SK-N-DZ (cell line): ENCODE measurements around the gene PLXNA4. TPM values are rescaled to one million over a fixed set of nuclear protein-coding genes. Genes with fewer than 3 reads are reported as not detected.
A peak's percentile ranks its signal among the peaks of the same experiment; 100 is the strongest.
"Not testable (repeated sequence)": the region's sequence is repeated elsewhere in the genome, so short reads cannot be mapped to it uniquely, and the experiment has no call there.

ENCODE experiments used
- DNase-seq: peaks from one replicate; pipeline ENCODE4 v3.0.0-alpha.2; 2015; ENCODE audit warnings: low spot score
- polyA plus RNA-seq, 2 experiments: library from polyadenylated mRNA; depleted of rRNA; stranded (reverse); fragments of >200 nt; gene quantifications; 2 replicates each; pipeline ENCODE4 v1.2.3, GENCODE V29; 2014

Gene PLXNA4, protein sequence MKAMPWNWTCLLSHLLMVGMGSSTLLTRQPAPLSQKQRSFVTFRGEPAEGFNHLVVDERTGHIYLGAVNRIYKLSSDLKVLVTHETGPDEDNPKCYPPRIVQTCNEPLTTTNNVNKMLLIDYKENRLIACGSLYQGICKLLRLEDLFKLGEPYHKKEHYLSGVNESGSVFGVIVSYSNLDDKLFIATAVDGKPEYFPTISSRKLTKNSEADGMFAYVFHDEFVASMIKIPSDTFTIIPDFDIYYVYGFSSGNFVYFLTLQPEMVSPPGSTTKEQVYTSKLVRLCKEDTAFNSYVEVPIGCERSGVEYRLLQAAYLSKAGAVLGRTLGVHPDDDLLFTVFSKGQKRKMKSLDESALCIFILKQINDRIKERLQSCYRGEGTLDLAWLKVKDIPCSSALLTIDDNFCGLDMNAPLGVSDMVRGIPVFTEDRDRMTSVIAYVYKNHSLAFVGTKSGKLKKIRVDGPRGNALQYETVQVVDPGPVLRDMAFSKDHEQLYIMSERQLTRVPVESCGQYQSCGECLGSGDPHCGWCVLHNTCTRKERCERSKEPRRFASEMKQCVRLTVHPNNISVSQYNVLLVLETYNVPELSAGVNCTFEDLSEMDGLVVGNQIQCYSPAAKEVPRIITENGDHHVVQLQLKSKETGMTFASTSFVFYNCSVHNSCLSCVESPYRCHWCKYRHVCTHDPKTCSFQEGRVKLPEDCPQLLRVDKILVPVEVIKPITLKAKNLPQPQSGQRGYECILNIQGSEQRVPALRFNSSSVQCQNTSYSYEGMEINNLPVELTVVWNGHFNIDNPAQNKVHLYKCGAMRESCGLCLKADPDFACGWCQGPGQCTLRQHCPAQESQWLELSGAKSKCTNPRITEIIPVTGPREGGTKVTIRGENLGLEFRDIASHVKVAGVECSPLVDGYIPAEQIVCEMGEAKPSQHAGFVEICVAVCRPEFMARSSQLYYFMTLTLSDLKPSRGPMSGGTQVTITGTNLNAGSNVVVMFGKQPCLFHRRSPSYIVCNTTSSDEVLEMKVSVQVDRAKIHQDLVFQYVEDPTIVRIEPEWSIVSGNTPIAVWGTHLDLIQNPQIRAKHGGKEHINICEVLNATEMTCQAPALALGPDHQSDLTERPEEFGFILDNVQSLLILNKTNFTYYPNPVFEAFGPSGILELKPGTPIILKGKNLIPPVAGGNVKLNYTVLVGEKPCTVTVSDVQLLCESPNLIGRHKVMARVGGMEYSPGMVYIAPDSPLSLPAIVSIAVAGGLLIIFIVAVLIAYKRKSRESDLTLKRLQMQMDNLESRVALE (N-terminal part only)
- polyA plus RNA-seq (2014; cell fraction: cytosol; rRNA removed), result 1.3 and 1.4 TPM in 2 replicates
- 0.73 and 0.99 TPM in 2 replicates for polyA plus RNA-seq (2014; cell fraction: nucleus; rRNA removed)

DNA sequence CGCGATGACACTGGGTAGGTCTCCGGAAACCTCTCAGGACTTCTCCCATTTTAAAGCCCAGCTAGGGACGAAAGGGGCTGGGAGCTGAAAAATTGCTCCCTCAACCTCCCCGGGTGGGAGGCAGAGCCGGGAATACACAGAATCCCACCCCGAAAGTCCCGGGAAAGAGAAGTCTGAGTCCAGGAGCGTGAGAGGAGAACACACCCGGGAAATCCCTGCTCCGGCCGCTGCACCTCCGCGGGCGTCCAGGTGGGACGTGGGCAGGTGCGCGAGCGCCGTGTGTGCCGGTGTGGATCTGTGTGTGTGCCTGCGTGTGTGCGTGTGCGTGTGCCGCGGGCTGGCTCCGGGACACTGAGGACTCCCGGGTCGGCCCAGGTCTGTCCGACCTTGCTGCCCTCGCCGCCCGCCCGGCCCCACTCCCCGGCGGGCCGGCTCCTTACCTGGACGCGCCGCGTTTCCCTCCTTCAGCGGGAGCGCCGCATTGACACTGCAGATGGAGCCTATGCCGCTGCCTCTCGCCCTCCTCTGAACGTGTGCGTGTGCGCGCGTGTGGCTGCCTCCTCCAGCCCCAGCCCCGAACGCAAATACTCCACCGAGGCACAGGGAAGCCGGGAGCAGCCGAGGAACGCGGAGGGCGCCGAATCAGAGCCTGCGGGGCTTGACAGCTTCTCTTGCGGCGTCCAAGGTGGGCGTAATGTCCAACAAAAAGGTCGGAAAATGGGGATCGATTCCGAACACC lies at the start of gene PLXNA4:
Gene PLXNA4 (minus strand): TSS at position 489 of the 739 bp plus-strand sequence. CDS start 67,777 bp downstream, outside the sequence.
- DNase-seq, result no peak

GRCh38 chr7:132625651-132626050 lies 49.4 kb upstream of the PLXNA4 start:
- DNase-seq, result no peak

- no peak for DNase-seq
Measured at GRCh38 chr7:132622081-132622480, 45.8 kb upstream of the PLXNA4 start.

DNA sequence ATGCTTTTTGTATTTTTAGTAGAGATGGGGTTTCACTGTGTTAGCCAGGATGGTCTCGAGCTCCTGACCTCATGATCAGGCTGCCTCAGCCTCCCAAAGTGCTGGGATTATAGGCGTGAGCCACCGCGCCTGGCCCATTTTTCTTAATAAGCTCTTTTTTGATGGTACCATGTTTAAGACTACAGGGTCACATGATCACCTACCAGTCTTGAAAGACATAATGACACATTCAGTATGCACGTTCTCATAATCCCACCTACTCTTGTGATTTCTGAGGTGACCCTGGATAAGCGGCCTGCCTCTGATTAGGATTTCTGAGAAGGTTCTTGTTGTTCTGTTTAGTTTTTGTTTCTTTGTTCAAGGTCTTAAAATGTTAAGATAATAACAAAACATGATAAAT lies 43.7 kb upstream of the PLXNA4 start:
- DNase-seq, result no peak

- no peak for DNase-seq
Measured at GRCh38 chr7:132618956-132619305, 42.7 kb upstream of the PLXNA4 start.

DNA sequence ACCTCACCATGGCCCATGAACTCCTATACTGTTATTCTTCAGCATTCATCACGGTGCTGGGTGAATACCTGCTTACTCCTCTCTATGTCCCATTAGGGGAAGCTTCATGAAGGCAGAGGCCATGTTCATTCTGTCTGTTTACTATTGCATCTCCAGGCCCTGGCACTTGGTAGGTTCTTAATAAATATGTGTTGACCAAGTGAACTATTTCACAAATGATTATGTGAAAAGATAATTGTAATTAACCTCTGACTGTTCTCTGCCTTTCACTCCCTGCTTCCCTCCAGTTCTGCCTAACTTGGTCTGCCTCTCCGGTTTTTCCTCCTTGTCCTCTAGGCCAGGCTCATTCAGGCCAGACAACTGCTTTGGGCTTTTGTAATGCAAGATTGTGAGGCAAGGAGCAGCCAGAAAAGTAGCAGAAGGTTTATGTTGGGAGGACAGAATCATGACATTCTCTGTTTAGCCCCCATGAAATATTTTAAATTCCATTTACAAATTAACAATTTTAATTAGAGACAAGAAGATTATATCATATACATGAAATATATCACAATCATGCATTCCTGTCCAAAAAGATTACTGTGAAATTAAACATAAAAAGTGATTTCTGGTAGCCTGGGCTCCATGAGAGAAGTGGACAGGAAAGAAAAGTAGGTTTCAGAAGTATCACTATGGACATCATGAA lies 42.1 kb upstream of the PLXNA4 start:
- no peak for DNase-seq

DNA sequence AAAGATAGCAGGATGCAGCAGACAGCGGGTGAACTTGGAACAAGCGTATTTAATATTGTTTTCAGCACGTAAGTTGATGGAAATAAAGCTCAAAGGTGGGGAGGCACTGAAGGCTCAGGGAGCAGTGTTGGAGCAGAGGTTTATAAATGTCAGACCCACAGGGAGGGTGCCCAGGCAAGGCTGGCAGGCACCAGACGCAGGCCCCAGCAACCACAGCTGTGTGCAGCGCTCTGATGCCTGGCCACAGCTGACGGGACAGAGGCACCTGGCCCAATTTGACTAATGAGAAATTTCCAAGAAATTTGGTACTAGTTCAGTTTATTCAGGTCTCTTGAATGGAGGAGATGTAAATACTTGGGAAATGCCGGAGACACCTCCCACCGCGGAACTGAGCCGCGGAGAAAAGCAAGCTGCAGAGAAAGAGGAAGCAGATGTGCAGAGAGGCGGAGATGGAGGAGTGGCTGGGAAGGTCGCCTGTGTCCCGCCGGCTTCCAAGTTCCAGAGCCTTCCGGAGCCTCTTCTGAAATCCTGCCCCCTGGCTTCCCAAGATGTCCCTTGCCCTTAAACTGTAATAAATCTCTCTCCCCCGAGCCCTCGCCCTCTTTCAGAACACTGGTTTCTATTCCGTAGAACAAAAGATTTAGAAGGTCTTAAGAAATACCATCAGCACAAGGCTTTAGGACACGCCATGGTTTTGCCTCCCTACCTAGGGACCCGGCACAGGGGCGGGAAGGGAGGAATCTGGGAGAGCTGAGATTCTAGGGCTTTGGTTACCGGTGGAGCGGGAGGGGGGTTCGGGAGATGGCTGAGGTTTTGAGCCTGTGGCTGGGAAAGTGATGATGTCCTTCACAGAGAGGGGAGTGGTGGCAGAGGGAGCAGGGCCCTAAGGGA lies 38.4 kb upstream of the PLXNA4 start:
- peak; percentile 58 for DNase-seq

DNA sequence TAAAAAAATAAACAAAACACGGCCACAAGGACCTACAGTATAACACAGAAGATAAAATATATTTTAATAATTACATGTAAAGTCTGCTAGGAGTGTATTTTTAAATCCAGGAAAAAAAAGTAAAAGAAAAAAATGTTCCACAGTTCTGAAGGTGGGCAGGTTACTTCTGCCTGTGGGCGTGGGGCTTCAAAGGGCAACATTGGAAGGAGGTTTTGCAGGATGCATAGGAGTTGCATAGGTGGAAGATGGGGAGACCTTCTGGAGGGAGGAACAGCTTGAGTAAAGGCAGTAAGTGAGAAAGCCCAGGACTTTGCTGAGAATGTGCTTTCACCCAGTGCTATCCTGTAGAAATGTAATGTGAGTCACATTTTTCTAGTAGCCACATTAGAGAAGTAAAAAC lies 37.5 kb upstream of the PLXNA4 start:
- no peak for DNase-seq

DNA sequence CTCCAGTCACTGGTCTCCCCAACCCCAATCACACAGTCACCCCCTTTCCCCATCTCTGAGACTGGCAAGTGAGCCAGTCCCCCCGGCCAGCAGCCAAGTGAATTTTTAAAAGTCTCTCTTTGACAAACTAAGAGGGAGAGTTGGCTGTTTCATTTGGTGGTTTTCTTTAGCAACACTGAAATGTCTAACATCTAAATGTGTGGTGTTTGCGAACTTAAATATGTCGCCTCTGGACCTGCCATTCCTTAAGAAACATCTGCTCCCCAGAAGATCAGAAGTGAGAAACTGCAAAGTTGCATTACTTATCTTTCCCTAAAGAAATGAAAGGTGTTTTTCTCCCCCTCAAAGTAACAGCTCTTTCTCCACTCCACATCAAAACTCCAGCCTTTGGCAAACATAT lies 34.7 kb upstream of the PLXNA4 start:
- no peak for DNase-seq

DNA sequence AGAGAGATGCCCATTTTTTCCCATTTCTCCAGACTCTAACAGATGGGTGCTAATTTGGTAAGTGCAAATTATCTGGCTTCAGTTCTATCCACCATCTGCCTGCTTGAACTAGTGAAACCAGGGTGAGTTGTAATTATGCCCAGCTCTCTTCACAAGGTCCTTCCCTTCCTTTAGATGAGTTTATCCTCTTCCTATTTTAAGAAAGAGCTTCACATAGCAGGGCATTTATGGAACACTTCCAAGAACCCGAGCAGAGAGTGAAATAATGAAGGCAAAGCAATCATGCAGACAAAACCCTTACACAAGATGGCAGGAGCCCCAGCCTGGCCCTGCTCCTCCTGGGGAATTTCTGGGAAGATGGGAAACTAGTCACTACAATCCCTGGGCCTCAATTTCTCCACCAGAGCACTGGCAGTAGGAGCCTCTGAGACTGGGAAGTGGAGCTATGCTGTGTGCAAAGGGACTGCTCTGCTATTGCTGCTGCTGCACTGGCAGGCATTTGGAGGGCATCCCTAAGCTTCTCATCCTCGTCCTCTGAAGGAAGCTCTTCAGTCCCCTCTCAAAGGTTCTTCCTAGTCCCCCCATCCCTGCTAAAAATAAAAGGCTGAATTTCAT lies 33.7 kb upstream of the PLXNA4 start:
- DNase-seq, result peak; percentile 51

- no peak for DNase-seq
Measured at GRCh38 chr7:132609222-132609621, 33.0 kb upstream of the PLXNA4 start.

- no peak for DNase-seq
Measured at GRCh38 chr7:132608523-132608922, 32.3 kb upstream of the PLXNA4 start.

GRCh38 chr7:132607656-132608055 lies 31.4 kb upstream of the PLXNA4 start:
- no peak for DNase-seq

DNA sequence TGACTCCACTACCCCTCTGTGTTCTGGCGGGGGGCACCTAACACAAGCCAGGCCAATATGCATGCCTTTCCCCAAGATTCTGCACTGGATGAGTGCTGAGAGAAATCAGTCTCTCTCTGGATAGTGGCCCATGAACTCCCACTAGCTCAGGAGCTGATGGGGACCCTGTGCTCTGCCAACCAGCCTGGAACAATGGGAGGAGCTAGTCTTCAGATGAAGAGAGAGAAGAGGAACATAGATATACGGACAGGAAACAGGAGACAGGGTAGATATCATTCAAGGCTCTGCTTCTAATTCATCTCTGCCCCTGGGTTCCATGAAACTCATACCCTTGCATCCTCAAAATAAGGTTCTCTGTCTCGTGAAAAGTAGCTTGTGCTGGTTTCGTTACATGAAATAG lies 27.9 kb upstream of the PLXNA4 start:
- no peak for DNase-seq

- DNase-seq, result no peak
Measured at GRCh38 chr7:132603220-132603833, 27.1 kb upstream of the PLXNA4 start.

- DNase-seq, result no peak
Measured at GRCh38 chr7:132601783-132602182, 25.5 kb upstream of the PLXNA4 start.

DNA sequence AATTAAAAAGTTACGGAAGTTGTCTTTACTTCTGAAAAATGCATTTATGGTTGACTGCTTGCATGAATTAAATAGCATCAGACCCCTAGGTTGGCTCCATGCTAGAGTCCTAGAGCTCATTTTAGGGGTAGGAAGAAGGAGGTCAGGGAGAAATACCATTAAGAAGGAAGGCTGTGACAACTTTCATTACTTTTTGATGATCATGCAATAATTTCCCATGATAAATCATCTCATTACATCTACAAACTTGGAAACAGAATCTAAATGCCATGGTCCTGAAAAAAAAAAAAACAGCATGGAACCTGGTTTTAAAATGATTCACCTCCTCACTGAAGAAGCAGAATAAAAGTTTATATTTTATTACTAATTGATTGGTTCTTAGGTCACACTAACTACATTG lies 20.3 kb upstream of the PLXNA4 start:
- no peak for DNase-seq

- DNase-seq, result not testable (repeated sequence)
Measured at GRCh38 chr7:132594741-132595140, 18.5 kb upstream of the PLXNA4 start.
